GM19023 (cell line): ENCODE data around the gene RFX6.
"Not testable (repeated sequence)": the region's sequence is repeated elsewhere in the genome, so short reads cannot be mapped to it uniquely, and the experiment has no call there.

Experiments
- ATAC-seq: cut with Tn5 transposase; IDR thresholded peaks from one replicate; pipeline ENCODE4 v1.9.1; 2021; ENCODE audit warnings: mild to moderate bottlenecking, moderate library complexity; ENCODE audit not compliant: unreplicated experiment

RFX6 gene

GRCh38 chr6:116876635-116877611 lies at the start of gene RFX6:
TSS of gene RFX6 (plus strand) at chr6:116877242. CDS start at chr6:116877276, 34 bp downstream.
- no peak for ATAC-seq

DNA sequence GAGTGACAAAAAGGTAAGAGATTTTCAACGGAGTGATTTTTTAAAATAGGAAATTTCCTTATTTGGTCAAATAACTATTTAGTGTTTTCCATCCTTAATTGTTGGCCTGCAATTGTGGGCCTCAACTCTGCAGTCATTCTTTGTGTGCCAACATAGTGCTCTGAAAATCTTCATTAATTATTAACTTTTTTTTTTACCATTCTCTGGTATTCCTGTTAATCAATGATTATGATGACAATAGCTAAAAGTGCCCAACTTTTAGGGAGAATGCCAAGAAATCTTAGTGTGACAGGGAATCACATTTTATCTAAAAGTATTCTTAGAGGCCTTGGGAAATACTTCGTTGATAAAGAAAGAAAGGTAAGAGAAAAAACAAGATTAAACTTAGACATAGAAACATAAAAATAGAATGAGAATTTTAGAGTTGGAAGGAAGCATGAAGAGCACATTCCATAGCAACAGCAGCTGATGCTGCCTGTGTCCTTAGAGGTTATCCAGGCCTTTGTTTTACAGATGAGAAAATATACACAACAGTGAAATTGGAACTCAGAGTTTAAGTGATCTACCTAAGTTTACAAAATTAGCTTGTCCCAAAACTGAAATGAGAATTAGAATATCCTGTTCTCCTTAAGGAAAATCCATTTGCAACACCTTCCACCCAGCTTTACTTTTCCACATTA lies 49.3 kb upstream of the RFX6 start:
- ATAC-seq: no peak

- ATAC-seq: no peak
Observed at GRCh38 chr6:116828983-116829382, 48.1 kb upstream of the RFX6 start, which contains the start of gene GPRC6A. TSS of gene GPRC6A (minus strand) at chr6:116829083. CDS start at chr6:116829013, 70 bp downstream.

- not testable (repeated sequence) for ATAC-seq
Observed at GRCh38 chr6:116834526-116834925, 42.5 kb upstream of the RFX6 start.

DNA sequence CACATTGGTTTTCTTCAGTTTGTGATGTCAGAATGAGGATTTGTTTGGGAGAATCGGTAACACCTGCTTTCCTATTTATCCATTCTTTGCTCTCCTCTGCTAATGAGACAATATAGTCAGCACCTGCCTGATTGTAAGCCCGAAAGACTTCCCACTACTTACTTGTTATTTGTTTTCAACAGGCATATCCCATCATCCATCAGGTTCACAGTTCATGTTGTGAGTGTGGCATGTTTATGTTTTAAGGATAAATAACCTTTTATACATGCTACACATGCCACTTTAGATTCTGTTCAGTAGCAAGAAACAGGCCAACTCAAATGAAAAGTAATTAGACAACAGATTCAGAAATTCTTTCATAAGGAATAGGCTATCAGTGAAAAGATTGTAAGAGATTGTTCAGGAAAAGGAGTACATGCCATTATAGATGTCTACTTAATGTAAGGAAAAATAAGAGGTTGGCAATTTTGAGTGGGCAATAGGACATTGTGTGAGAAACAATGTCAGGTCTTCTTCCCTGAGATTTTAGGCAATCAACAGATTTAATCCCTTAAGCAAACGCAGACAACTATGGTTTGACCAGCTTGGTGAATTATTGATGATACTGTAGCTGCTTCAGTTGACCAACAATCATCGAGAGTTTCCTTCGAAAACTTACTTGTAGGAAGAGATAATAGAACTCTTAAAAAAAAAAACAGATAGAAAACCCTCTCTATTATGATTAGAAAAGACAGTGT lies 40.3 kb upstream of the RFX6 start:
- no peak for ATAC-seq

DNA sequence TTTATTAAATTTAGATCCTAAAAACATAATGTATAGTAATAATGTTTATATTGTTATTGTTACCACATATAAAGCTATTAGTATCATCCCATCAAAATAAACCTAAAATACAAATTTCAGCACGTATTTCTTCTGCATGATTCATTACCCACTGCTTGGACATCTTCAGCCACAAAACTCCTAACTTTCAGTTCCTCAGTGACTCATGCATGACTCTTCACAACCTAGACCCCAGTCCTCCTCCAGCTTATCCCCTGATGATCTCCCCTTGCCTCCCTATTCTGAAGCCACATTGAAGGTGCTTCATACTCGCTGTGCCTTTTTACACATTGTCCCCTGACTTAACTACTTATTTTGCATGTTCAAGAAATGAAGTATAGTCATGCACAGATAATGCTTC lies 37.0 kb upstream of the RFX6 start:
- no peak for ATAC-seq

GRCh38 chr6:116842459-116842858 lies 34.6 kb upstream of the RFX6 start:
- ATAC-seq: no peak

DNA sequence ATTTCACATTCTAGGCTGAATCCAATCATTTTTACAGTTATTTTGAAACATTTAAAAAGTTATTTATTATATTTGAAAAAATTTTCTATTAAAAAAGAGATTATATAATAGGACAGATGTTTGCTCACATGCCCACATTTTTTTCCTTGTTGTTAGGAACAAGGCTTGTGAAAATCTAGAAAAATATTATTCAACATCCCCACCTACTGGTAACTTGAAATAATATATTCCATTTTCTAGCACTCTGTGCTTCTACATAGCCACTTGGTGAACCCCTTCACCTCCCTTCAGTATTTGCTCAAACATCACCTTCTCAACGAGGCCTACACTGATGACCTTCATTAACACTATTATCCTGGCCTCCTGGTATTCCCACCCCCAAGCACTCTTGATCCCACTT lies 29.8 kb upstream of the RFX6 start:
- no peak for ATAC-seq

DNA sequence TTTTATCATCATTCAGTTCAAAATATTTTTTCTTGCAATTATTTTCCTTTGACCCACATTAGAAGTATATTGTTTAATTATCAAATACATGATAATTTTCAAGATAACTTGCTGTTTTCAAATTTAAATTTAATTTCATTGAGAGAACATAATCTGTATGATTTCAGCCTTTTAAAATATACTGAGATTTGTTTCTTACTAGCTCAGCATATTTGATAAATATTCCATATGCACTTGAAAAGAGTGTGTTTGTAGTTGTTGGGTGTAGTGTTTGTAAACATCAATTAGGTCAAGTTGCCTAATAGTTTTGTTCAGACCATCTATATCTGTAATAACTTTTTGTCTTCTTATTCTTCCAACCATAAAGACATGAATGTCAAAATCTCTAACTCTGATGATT lies 19.0 kb upstream of the RFX6 start:
- ATAC-seq: no peak

DNA sequence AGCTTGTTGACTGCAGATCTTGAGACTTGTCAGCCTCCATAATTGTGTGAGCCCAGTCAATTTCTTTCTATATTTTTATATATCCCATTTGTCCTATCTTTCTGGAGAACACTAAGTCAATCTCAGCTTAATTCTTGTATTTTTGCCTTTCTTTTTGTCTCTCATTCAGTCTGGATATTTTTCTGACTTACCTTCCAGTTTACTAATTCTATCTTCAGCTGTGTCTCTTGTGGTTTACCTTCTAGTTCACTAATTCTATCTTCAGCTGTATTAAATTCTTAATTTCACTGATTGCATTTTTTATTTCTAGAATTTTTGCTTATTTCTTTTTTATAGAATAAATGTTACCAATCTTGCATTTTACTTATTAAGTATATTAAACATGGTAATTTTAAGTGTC lies 17.8 kb upstream of the RFX6 start:
- ATAC-seq: no peak

DNA sequence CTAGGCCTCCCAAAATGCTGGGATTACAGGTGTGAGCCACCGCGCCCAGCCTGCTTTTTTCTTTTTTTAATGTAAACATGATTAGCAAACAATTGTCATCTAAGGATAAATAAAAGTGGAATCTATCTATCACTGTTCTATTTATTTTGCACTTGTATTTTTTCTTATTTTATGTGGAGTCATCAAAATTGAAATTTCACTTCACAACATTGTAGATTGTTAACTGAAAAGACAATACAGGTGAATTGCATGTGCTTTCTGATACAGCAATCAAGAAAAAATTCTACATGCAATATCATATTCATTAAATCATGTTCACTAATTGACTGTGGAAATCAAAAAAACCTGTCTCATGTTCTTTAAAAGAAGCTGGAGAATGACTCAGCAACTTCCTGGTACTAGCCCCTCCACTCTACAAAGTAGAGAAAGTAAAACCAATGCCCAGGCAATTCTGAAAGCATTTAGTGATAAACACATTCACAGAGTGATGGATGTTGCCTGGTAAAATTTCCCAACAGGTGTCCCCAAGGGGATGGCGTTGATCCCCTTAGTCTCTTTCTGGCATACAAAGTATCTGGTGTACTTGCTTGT lies 10.7 kb upstream of the RFX6 start:
- peak; percentile 77 for ATAC-seq

GRCh38 chr6:116872771-116873170 lies 4.3 kb upstream of the RFX6 start:
- no peak for ATAC-seq

GRCh38 chr6:116876107-116876506 lies 935 bp upstream of the RFX6 start:
- ATAC-seq: no peak

- ATAC-seq: no peak
Observed at GRCh38 chr6:116877743-116878142, 701 bp downstream of the RFX6 start.

DNA sequence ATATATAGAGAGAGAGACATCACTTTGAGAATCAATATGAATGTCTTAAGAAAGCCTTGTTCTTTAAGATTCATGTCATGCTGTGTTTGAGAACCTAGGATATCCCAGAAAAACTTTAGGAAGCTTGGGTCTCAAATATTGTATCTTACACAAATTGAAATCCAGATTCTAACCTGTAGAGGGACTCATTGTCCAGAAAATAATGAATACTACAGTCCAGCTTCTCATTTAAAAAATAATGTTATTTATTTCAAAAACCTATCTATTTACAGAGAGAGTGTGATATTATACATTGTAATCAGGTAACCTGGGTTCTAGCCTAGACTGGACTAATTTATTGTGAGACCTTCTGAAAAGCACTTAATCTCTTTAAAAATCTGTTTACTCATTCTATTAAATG lies 4.2 kb downstream of the RFX6 start:
- no peak for ATAC-seq

GRCh38 chr6:116883005-116883404 lies 6.0 kb downstream of the RFX6 start:
- ATAC-seq: no peak

- ATAC-seq: no peak
Observed at GRCh38 chr6:116884530-116884929, 7.5 kb downstream of the RFX6 start.

- ATAC-seq: no peak
Observed at GRCh38 chr6:116887168-116887567, 10.1 kb downstream of the RFX6 start.

- no peak for ATAC-seq
Observed at GRCh38 chr6:116887894-116888293, 10.9 kb downstream of the RFX6 start.

DNA sequence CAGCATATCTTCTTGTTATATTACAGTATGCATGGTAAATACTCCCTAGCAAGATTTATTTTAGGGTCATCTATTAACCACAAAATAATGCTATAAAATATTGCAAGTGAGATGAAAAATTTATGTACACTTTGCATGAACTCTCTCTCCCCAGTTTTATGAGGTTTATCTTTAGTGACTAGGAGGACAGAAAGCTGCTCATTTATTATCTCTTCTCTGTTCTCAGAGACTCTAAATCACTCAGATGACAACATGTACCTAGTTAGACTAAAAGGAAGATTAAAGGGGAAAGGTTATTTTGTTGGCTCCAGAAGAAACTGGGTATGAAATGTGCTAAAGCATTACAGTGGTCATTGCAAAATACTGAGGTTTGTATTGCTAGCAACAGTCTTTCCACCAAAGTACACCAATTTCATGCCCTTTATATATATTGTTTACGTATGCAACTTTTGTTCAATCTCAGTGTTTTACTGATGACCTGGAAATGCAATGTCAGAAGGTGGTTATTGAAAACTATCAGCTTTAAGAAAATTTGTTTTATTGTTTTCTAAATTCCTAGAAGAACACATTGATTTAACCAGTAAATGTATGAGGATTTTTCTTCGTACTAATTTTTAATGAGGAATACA lies 11.8 kb downstream of the RFX6 start:
- ATAC-seq: no peak
